Inferior parietal cortex (tissue), 1 donor: ENCODE data around the gene WNT7B.

Experiments used
- DNase-seq: peaks from one replicate; pipeline ENCODE4 v3.0.0-alpha.2; 2016; ENCODE audit errors: extremely low spot score

WNT7B gene

GRCh38 chr22:45995405-45996101 lies 18.6 kb upstream of the WNT7B start:
- no peak for DNase-seq

- peak; percentile 87 for DNase-seq
Observed at GRCh38 chr22:45994491-45995404, 17.8 kb upstream of the WNT7B start.

- no peak for DNase-seq
Observed at GRCh38 chr22:45993841-45994240, 16.9 kb upstream of the WNT7B start.

- no peak for DNase-seq
Observed at GRCh38 chr22:45993143-45993692, 16.3 kb upstream of the WNT7B start.

- DNase-seq, result no peak
Observed at GRCh38 chr22:45992737-45993136, 15.8 kb upstream of the WNT7B start.

GRCh38 chr22:45991098-45991497 lies 14.1 kb upstream of the WNT7B start:
- no peak for DNase-seq

- DNase-seq, result no peak
Observed at GRCh38 chr22:45987136-45987861, 10.3 kb upstream of the WNT7B start.

- no peak for DNase-seq
Observed at GRCh38 chr22:45984316-45984916, 7.5 kb upstream of the WNT7B start.

GRCh38 chr22:45983797-45984196 lies 6.8 kb upstream of the WNT7B start:
- DNase-seq, result no peak

GRCh38 chr22:45980761-45981160 lies 3.8 kb upstream of the WNT7B start:
- DNase-seq, result no peak

- DNase-seq, result no peak
Observed at GRCh38 chr22:45980268-45980570, 3.3 kb upstream of the WNT7B start.

GRCh38 chr22:45978275-45978713 lies 1.3 kb upstream of the WNT7B start:
- DNase-seq, result no peak

- no peak for DNase-seq
Observed at GRCh38 chr22:45977551-45978274, 751 bp upstream of the WNT7B start.

GRCh38 chr22:45976254-45977002 lies 534 bp downstream of the WNT7B start:
- no peak for DNase-seq

- DNase-seq, result no peak
Observed at GRCh38 chr22:45975164-45976161, 1.5 kb downstream of the WNT7B start.

GRCh38 chr22:45974498-45974897 lies 2.5 kb downstream of the WNT7B start:
- DNase-seq, result no peak

- DNase-seq, result no peak
Observed at GRCh38 chr22:45972889-45973253, 4.1 kb downstream of the WNT7B start.

GRCh38 chr22:45972091-45972888 lies 4.7 kb downstream of the WNT7B start:
- no peak for DNase-seq
